ENCODE data around the gene ELMO2.

ELMO2 gene

GRCh38 chr20:46434597-46434996 is 28.2 kb upstream of the ELMO2 start:
- in situ Hi-C loops (cut with HindIII; ENCODE audit: low sequenced_read_pairs): no loop called here
- no peak for TF ChIP-seq CTCF (IDR thresholded peaks at IDR 0.05; ENCODE audit: low read depth, low read length, missing control alignments)
- DNase-seq (ENCODE audit: low read depth): no peak
- H3K4me3 ChIP-seq (ENCODE audit: low read depth, low read length): no peak overlapping the region

GRCh38 chr20:46433051-46433450 is 26.6 kb upstream of the ELMO2 start:
- no peak overlapping the region for H3K4me3 ChIP-seq (ENCODE audit: low read depth, low read length)
- in situ Hi-C loops (cut with HindIII; ENCODE audit: low sequenced_read_pairs): no loop called here
- DNase-seq (ENCODE audit: low read depth): no peak
- no peak for TF ChIP-seq CTCF (IDR thresholded peaks at IDR 0.05; ENCODE audit: low read depth, low read length, missing control alignments)

GRCh38 chr20:46430921-46431712 is 24.7 kb upstream of the ELMO2 start:
- H3K4me3 ChIP-seq (ENCODE audit: low read depth, low read length): no peak overlapping the region
- TF ChIP-seq CTCF (IDR thresholded peaks at IDR 0.05; ENCODE audit: low read depth, low read length, missing control alignments): no peak
- DNase-seq (ENCODE audit: low read depth): no peak
- in situ Hi-C loops (cut with HindIII; ENCODE audit: low sequenced_read_pairs): no loop called here

GRCh38 chr20:46427384-46427783 is 21.0 kb upstream of the ELMO2 start:
- H3K4me3 ChIP-seq (ENCODE audit: low read depth, low read length): no peak overlapping the region
- in situ Hi-C loops (cut with HindIII; ENCODE audit: low sequenced_read_pairs): no loop called here
- no peak for DNase-seq (ENCODE audit: low read depth)
- no peak for TF ChIP-seq CTCF (IDR thresholded peaks at IDR 0.05; ENCODE audit: low read depth, low read length, missing control alignments)

GRCh38 chr20:46423882-46424482 is 17.6 kb upstream of the ELMO2 start:
- in situ Hi-C loops (cut with HindIII; ENCODE audit: low sequenced_read_pairs): no loop called here
- DNase-seq (ENCODE audit: low read depth): no peak
- TF ChIP-seq CTCF (IDR thresholded peaks at IDR 0.05; ENCODE audit: low read depth, low read length, missing control alignments): no peak
- no peak overlapping the region for H3K4me3 ChIP-seq (ENCODE audit: low read depth, low read length)

GRCh38 chr20:46423342-46423741 is 16.9 kb upstream of the ELMO2 start:
- DNase-seq (ENCODE audit: low read depth): no peak
- TF ChIP-seq CTCF (IDR thresholded peaks at IDR 0.05; ENCODE audit: low read depth, low read length, missing control alignments): no peak
- H3K4me3 ChIP-seq (ENCODE audit: low read depth, low read length): no peak overlapping the region
- in situ Hi-C loops (cut with HindIII; ENCODE audit: low sequenced_read_pairs): no loop called here

Data from astrocyte of the cerebellum (primary cell).